HepG2 (cell line): ENCODE results near the gene MAN2A1. TPM values are rescaled to one million over a fixed set of nuclear protein-coding genes. Genes with fewer than 3 reads are reported as not detected.

Source experiments
- ATAC-seq: fragments of 200-7000 bp; cut with Tn5 transposase; 3 replicates; pipeline ENCODE4 v1.9.1; 2020; ENCODE audit warnings: mild to moderate bottlenecking, moderate library complexity
- BruUV-seq: library from RNA; stranded (reverse); fragments of 400-500 nt; replicated peaks from 2 replicates; lab custom pipeline; 2021; lab: Mats Ljungman, UMichigan
- CTCF ChIA-PET: fragments of 300-600 bp; formaldehyde crosslinking; extraction: SDS; loops from one replicate; lab custom pipeline; 2021; ENCODE audit warnings: low total read pairs, inconsistent platforms, low intra/inter-chr PET ratio; lab: Yijun Ruan, JAX
- POLR2A ChIA-PET: fragments of 350-600 bp; sonication (Branson Sonifier 250); formaldehyde crosslinking; loops from one replicate; lab custom pipeline; 2020; ENCODE audit warnings: antibody characterized with exemption, inconsistent platforms; lab: Yijun Ruan, JAX
- DNase-seq: peaks from one replicate; pipeline ENCODE4 v3.0.0-alpha.2; 2015; ENCODE audit warnings: low spot score
- FAIRE-seq: peaks from 3 replicates; lab custom pipeline; 2011; peaks lifted over from hg19 to GRCh38; lab: Jason Lieb, UNC
- H2AFZ ChIP-seq: one replicate; pipeline ENCODE4 v1.6.1; 2011; ENCODE audit warnings: low read length, inconsistent platforms
- H3K27ac ChIP-seq: fragments of 300-600 bp; 3 replicates; pipeline ENCODE4 v1.8.0; 2011; ENCODE audit warnings: mixed run types, mild to moderate bottlenecking, mixed read lengths, low read length, inconsistent platforms; ENCODE audit not compliant: insufficient read depth; ENCODE audit errors: extremely low read length
- H3K27me3 ChIP-seq, 2 experiments: fragments of 200-600 bp in 1 of 2; 2 replicates in 1 of 2; 3 replicates in 1 of 2; pipeline versions ENCODE4 v1.6.0 to v1.8.0; 2011; ENCODE audit warnings: low read length in 2 of 2, mild to moderate bottlenecking in 2 of 2, moderate library complexity in 2 of 2, inconsistent platforms in 1 of 2; ENCODE audit not compliant: insufficient read depth in 2 of 2, control insufficient read depth in 1 of 2
- H3K36me3 ChIP-seq, 2 experiments: fragments of 200-600 bp in 1 of 2; replicated peaks in 1 of 2; 2 replicates in 1 of 2; 3 replicates in 1 of 2; pipeline versions ENCODE4 v1.5.1 to v1.8.0; 2011; ENCODE audit warnings: low read length in 2 of 2, inconsistent platforms in 1 of 2; ENCODE audit not compliant: insufficient read depth in 2 of 2, control insufficient read depth in 1 of 2
- H3K4me1 ChIP-seq: 2 replicates; pipeline ENCODE4 v1.5.1; 2012; ENCODE audit warnings: low read length, inconsistent platforms; ENCODE audit not compliant: insufficient read depth
- H3K4me2 ChIP-seq: 2 replicates; pipeline ENCODE4 v1.6.0; 2011; ENCODE audit warnings: low read depth, low read length, inconsistent platforms
- H3K4me3 ChIP-seq, 3 experiments: fragments of 200-600 bp in 1 of 3; sonication (generic), shearing (Covaris generic) in 1 of 3; replicated peaks in 1 of 3; 2 replicates each; pipeline ENCODE4 v1.5.1; 2011 to 2016; ENCODE audit warnings: low read length in 3 of 3, inconsistent platforms in 2 of 3, low read depth in 2 of 3, mild to moderate bottlenecking in 2 of 3, control low read depth in 1 of 3, mixed read lengths in 1 of 3; ENCODE audit not compliant: insufficient read depth in 1 of 3
- H3K79me2 ChIP-seq: one replicate; pipeline ENCODE4 v1.6.1; 2011; ENCODE audit warnings: low read length, inconsistent platforms; ENCODE audit not compliant: insufficient read depth
- H3K9ac ChIP-seq: 2 replicates; pipeline ENCODE4 v1.6.0; 2011; ENCODE audit warnings: mild to moderate bottlenecking, low read depth, low read length, inconsistent platforms; ENCODE audit not compliant: insufficient read depth
- H3K9me3 ChIP-seq: 2 replicates; pipeline ENCODE4 v1.5.1; 2012; ENCODE audit warnings: mild to moderate bottlenecking, low read length
- H4K20me1 ChIP-seq: 2 replicates; pipeline ENCODE4 v1.6.0; 2011; ENCODE audit warnings: inconsistent platforms, mild to moderate bottlenecking, low read length, moderate library complexity; ENCODE audit not compliant: insufficient read depth
- ARID2 ChIP-seq: sonication (generic); formaldehyde crosslinking; IDR thresholded peaks from 2 replicates; pipeline ENCODE4 v1.8.1; 2022; ENCODE audit warnings: mild to moderate bottlenecking, missing genetic modification reagents, borderline replicate concordance
- CBFB ChIP-seq: sonication (generic); formaldehyde crosslinking; IDR thresholded peaks from 2 replicates; pipeline ENCODE4 v1.4.0; 2020; ENCODE audit warnings: missing genetic modification reagents
- EZH2 ChIP-seq: conservative IDR thresholded peaks from 2 replicates; pipeline ENCODE4 v1.6.1; 2012; ENCODE audit warnings: mild to moderate bottlenecking, low read depth, low read length, moderate library complexity
- HHEX ChIP-seq: IDR thresholded peaks from 2 replicates; pipeline ENCODE4 v1.6.1; 2016; ENCODE audit warnings: control low read depth
- HOXD1 ChIP-seq: sonication (generic); formaldehyde crosslinking; IDR thresholded peaks from 2 replicates; pipeline ENCODE4 v1.5.0; 2020; ENCODE audit warnings: missing genetic modification reagents
- MEIS2 ChIP-seq: sonication (generic); formaldehyde crosslinking; IDR thresholded peaks from 2 replicates; pipeline ENCODE4 v1.9.0; 2021; ENCODE audit warnings: mild to moderate bottlenecking, missing genetic modification reagents
- PAXIP1 ChIP-seq: sonication (generic); formaldehyde crosslinking; conservative IDR thresholded peaks from 2 replicates; pipeline ENCODE4 v1.4.0; 2020; ENCODE audit warnings: mild to moderate bottlenecking, missing genetic modification reagents, moderate library complexity
- STAG1 ChIP-seq: sonication (generic); formaldehyde crosslinking; IDR thresholded peaks from 2 replicates; pipeline ENCODE4 v1.4.0; 2020; ENCODE audit warnings: missing genetic modification reagents
- ZBTB38 ChIP-seq: sonication (generic); formaldehyde crosslinking; IDR thresholded peaks from 2 replicates; pipeline ENCODE4 v1.5.1; 2020; ENCODE audit warnings: mild to moderate bottlenecking, missing genetic modification reagents
- WGBS: methylation state at CpG from one replicate; pipeline ENCODE4 v1.1.6; 2017; ENCODE audit warnings: low lambda C conversion rate; 5-methylcytosine and 5-hydroxymethylcytosine counted together
- in situ Hi-C: cut with HindIII; loops from 2 replicates; pipeline ENCODE4 v1.10.0; 2017; ENCODE audit warnings: low pct_unique_long_range_greater_than_20kb; ENCODE audit not compliant: extremely low pct_ligation_motif_present
- intact Hi-C: fragments of 100-400 bp; cut with micrococcal nuclease; formaldehyde crosslinking; loops from one replicate; pipeline ENCODE4 v1.10.0; 2022; ENCODE audit not compliant: unreplicated experiment
- polyA plus RNA-seq, 8 experiments: library from polyadenylated mRNA; depleted of rRNA in 3 of 8; stranded (reverse) in 7 of 8; unstranded in 1 of 8; fragments of >200 nt; fragmentation: Illumina TruSeq in 4 of 8; extraction: Trizol in 4 of 8; gene quantifications; 2 replicates each; pipeline versions ENCODE4 v1.2.1 to v1.2.3, GENCODE V29; 2011 to 2016; ENCODE audit warnings: low read depth in 4 of 8, missing spikeins in 1 of 8, mixed read lengths in 1 of 8; ENCODE audit not compliant: insufficient read depth in 1 of 8
- total RNA-seq, 5 experiments: library from RNA; depleted of rRNA; stranded (reverse); fragments of >200 nt; fragmentation: Illumina TruSeq; extraction: Trizol; gene quantifications; 2 replicates each; pipeline ENCODE4 v1.2.3, GENCODE V29; 2016; ENCODE audit warnings: low read depth in 1 of 5
- TF ChIP-seq, protein P1 (sequence below): sonication (generic); formaldehyde crosslinking; IDR thresholded peaks from 2 replicates; pipeline ENCODE4 v1.5.1; 2020; ENCODE audit warnings: mild to moderate bottlenecking, moderate library complexity, missing genetic modification reagents
- TF ChIP-seq, protein P2 (sequence below): IDR thresholded peaks from 2 replicates; pipeline ENCODE4 v1.6.1; 2012; ENCODE audit warnings: inconsistent platforms

Gene MAN2A1
- total and polyA plus RNA-seq, 2 of the 13 experiments (the other 11 are each of a cell fraction or from before 2014, with no cell fraction given): 56.2 to 80.5 TPM

DNA sequence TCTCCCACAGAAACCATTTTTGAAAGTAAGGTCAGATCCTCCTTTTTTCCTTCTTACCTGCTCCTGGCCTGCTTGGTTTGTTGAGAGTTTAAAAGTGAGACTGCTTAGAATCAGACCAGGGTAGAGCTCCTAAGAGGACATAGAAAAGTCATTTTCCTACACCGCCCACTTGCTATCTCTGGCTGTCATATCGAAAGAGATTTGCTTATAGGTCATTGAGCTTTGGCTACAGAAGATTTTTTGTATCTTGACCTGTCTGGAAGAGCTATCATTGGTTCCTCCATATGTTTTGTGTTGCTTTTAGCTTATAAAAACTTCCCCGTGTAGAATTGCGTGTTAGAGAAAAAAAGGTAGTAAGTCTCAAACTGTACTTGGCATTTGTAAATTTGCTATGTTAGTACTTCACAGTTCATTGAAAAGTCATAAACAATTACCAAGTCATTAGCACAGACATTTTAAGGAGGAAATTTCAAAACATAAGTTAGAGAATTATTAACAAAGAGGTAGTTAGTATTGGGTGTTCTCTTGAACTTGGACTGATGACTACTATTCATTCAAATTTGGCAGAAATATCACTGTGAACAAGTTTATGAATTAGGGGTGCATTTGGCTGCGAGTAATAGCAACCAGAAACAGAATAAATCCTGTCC lies 96.6 kb downstream of the MAN2A1 start:
- H3K4me1 ChIP-seq: peaks cover 8% of the 10 kb centered on the region
- FAIRE-seq: no peak
- no peak overlapping the region for H3K4me3 ChIP-seq
- no peak overlapping the region for H3K4me2 ChIP-seq
- H3K36me3 ChIP-seq: peaks cover 1 to 10% of the 10 kb centered on the region in 2 experiments; a peak in 3 of 5 replicates
- no peak overlapping the region for H2AFZ ChIP-seq
- 96% methylated on average over 5 of the region's 5 CpGs for WGBS
- ATAC-seq: no peak
- no peaks in the 10 kb centered on the region for H3K9me3 ChIP-seq
- no peak for TF ChIP-seq ARID2 (CRISPR knock-in tag)
- TF ChIP-seq, protein P1, sequence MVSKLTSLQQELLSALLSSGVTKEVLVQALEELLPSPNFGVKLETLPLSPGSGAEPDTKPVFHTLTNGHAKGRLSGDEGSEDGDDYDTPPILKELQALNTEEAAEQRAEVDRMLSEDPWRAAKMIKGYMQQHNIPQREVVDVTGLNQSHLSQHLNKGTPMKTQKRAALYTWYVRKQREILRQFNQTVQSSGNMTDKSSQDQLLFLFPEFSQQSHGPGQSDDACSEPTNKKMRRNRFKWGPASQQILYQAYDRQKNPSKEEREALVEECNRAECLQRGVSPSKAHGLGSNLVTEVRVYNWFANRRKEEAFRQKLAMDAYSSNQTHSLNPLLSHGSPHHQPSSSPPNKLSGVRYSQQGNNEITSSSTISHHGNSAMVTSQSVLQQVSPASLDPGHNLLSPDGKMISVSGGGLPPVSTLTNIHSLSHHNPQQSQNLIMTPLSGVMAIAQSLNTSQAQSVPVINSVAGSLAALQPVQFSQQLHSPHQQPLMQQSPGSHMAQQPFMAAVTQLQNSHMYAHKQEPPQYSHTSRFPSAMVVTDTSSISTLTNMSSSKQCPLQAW (CRISPR knock-in tag): no peak
- DNase-seq: no peak
- H4K20me1 ChIP-seq: no peaks in the 10 kb centered on the region
- H3K27me3 ChIP-seq: no peaks in the 10 kb centered on the region
- intact Hi-C loops: no loop called here
- no peak overlapping the region for H3K9ac ChIP-seq
- in situ Hi-C loops: no loop called here
- ChIA-PET CTCF (no interaction called here), POLR2A (no interaction called here)
- no TSS peak for BruUV-seq
- no peaks in the 10 kb centered on the region for H3K79me2 ChIP-seq
- no peak overlapping the region for H3K27ac ChIP-seq

DNA sequence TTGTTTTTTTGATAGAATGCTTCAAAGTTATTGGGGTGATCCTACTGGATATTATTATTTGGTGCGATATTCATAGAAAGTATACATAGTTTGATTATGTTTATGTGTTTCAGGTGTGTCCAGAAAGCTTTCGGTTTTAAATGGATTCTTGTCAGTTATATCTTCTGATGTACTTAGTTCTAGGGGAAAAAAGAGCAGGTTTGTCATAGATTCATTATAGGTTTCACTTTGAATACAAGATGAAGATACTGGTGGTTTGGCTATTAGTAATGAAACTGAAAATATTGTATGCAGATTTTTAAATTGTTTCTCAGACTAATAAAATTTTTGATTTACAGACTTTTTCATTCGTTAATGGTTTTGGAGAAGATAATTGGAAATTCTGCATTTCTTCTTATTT lies 98.9 kb downstream of the MAN2A1 start:
- Histone ChIP-seq H2AFZ (no peak overlapping the region), H3K9ac (no peak overlapping the region), H3K9me3 (peaks cover 9% of the 10 kb centered on the region), H3K79me2 (no peaks in the 10 kb centered on the region), H3K27ac (no peak overlapping the region), H3K4me1 (no peaks in the 10 kb centered on the region), H3K4me2 (no peak overlapping the region), H4K20me1 (no peaks in the 10 kb centered on the region), H3K4me3 (no peak overlapping the region), H3K36me3 (peaks cover 3 to 28% of the 10 kb centered on the region in 2 experiments; a peak in 4 of 5 replicates), H3K27me3 (no peaks in the 10 kb centered on the region)
- WGBS: 98% methylated on average over 3 of the region's 3 CpGs
- DNase-seq: no peak
- TF ChIP-seq HHEX (CRISPR knock-in tag) (no peak), STAG1 (no peak), MEIS2 (CRISPR knock-in tag) (no peak), PAXIP1 (CRISPR knock-in tag) (no peak), HOXD1 (no peak), ZBTB38 (CRISPR knock-in tag) (no peak), EZH2 (no peak), CBFB (CRISPR knock-in tag) (no peak)
- TF ChIP-seq, protein P2, sequence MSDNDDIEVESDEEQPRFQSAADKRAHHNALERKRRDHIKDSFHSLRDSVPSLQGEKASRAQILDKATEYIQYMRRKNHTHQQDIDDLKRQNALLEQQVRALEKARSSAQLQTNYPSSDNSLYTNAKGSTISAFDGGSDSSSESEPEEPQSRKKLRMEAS: no peak
- in situ Hi-C loops (no loop called here), intact Hi-C loops (no loop called here)
- CTCF ChIA-PET: no interaction called here
- POLR2A ChIA-PET: no interaction called here
- no peak for ATAC-seq
- no peak for FAIRE-seq
- BruUV-seq: no TSS peak
